RWPE1 (cell line): ENCODE data around the gene CD9.

Experiments used
- CTCF ChIA-PET: fragments of 350-600 bp; sonication (Branson Sonifier 250); formaldehyde crosslinking; extraction: SDS; loops from one replicate; lab custom pipeline; 2021; lab: Yijun Ruan, JAX
- POLR2A ChIA-PET: fragments of 400-600 bp; formaldehyde crosslinking; extraction: SDS; loops from one replicate; lab custom pipeline; 2020; ENCODE audit warnings: antibody characterized with exemption; ENCODE audit not compliant: low non-redundant PET; lab: Yijun Ruan, JAX
- DNase-seq: peaks from one replicate; pipeline ENCODE4 v3.0.0; 2012; ENCODE audit warnings: low spot score
- H3K27ac ChIP-seq: fragments of 450-650 bp; 2 replicates; pipeline ENCODE4 v1.5.1; 2017
- TF ChIP-seq, protein P1 (sequence below): fragments of 450-650 bp; conservative IDR thresholded peaks from 2 replicates; pipeline ENCODE4 v1.5.1; 2017; ENCODE audit warnings: low read depth, mild to moderate bottlenecking

CD9 gene

DNA sequence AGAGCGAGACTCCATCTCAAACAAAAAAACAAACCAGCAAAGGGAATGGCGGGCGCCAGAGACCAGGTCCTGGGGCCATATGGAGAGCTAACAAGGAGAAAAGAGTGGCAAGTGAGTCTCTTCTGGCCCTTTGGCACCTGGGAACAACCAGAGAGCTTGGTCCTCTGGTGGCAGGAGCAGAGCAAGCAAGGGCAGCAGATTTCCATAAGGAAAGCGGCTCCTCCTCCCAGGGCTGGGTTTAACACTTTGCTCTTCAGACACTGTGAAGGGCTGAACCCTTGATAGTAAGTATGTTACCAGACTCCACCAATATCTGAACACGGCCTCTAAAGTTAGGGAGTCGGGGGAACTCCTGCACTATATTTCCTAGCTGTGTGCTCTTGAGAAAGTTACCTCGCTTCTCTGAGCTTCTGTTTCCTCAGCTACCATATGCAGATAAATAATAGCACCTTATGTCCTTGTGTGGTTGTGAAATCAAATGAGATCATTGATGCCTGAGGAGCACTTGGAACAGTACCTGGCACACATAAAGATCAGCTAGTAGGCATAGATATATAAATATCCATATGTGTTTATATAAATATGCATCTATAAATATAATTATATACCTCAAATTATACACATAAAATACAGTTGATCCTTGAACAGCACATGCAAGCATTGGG is 76.9 kb downstream of the CD9 start:
- DNase-seq = no peak
- peak overlapping the region; percentile 33; the same call in 1 of the 2 replicates for H3K27ac ChIP-seq
- ChIA-PET CTCF (interaction anchor here (1.0 to 3.4 kb wide), 3 partner anchors 76 to 221 kb away, joined by 3 to 28 read pairs (median 20); partner anchors contain the start of gene CD9), POLR2A (interaction anchor here (1.4 kb wide), 1 partner anchor 76 kb away, joined by 4 read pairs; the partner anchor contains the start of gene CD9)
- TF ChIP-seq, protein P1, sequence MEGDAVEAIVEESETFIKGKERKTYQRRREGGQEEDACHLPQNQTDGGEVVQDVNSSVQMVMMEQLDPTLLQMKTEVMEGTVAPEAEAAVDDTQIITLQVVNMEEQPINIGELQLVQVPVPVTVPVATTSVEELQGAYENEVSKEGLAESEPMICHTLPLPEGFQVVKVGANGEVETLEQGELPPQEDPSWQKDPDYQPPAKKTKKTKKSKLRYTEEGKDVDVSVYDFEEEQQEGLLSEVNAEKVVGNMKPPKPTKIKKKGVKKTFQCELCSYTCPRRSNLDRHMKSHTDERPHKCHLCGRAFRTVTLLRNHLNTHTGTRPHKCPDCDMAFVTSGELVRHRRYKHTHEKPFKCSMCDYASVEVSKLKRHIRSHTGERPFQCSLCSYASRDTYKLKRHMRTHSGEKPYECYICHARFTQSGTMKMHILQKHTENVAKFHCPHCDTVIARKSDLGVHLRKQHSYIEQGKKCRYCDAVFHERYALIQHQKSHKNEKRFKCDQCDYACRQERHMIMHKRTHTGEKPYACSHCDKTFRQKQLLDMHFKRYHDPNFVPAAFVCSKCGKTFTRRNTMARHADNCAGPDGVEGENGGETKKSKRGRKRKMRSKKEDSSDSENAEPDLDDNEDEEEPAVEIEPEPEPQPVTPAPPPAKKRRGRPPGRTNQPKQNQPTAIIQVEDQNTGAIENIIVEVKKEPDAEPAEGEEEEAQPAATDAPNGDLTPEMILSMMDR = no peak

DNA sequence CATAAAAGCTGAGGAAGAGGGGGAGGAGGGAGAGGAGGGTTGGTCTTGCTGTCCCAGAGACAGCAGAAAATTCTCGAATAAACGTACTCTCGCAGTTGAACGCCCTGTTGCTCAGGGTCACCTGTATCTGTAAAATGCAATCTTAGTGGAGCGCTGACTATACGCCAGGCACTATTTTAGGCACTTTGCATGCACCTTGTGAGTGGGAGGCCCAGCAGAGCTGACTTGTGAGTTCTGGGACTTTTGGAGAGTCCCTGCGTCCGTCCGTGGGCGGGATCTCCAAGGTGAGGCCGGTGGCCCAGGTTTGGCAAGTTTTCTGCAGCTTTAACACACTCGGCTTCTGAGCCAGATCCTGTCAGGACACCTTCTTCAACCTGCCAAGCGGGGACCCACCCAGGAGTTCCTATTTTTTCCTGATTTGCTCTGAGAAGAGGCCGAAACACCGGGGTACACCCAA is 77.8 kb downstream of the CD9 start:
- peak; percentile 34 for DNase-seq
- CTCF ChIA-PET = interaction anchor here (0.6 to 3.4 kb wide), 6 partner anchors 28 to 221 kb away, joined by 3 to 28 read pairs (median 7); partner anchors contain the start of gene CD9
- H3K27ac ChIP-seq = peak overlapping the region; percentile 87
- TF ChIP-seq, protein P1 = no peak
- POLR2A ChIA-PET = interaction anchor here (0.6 to 1.4 kb wide), 2 partner anchors 12 to 77 kb away, joined by 3 to 4 read pairs; partner anchors contain the start of gene CD9

DNA sequence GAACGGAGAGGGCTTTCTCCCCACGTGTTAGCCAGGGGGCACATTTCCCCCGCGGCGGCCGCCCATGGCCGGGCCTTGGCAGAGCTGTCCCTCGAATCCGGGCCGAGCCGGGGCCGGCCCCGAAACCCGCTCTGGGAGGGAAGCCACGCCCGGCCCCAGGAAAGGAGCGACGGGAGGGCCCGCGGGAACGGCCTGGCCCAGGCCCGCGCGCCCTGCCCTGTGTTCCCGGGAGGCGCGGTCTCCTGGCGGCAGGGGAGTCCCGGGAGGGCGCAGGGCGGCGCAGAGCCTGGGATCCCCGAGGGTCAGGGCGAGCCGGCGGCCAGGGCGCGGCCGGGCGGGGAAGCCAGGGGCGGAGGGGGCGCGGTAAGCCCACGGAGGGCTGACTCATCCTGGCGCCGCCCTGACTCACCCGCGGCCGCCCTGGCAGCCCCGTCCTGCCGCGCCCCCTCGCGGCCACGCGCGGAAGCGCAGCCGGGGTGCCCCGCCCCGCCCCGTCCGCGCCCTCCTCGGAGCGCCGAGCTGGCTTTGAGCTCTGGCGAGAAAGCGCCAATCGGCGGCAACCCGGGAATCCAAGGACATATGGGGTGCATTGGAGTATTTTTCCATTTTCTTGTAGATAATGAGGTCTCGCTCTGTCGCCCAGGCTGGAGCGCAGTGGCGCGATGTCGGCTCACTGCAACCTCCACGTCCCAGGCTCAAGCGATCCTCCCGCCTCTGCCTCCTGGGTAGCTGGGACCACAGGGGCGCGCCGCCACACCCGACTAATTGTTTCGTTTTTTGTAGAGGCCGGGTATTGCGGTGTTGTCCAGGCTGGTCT is 78.4 kb downstream of the CD9 start:
- peak; percentile 83 for DNase-seq
- CTCF ChIA-PET = interaction anchor here (0.5 to 3.4 kb wide), 16 partner anchors 29 to 290 kb away, joined by 3 to 28 read pairs (median 4); partner anchors contain the start of gene CD9
- POLR2A ChIA-PET = interaction anchor here (1.4 to 2.1 kb wide), 2 partner anchors 77 to 78 kb away, joined by 4 to 11 read pairs; partner anchors contain the start of gene CD9
- H3K27ac ChIP-seq = peak overlapping the region; percentile 87
- TF ChIP-seq, protein P1 = peak; percentile 80

DNA sequence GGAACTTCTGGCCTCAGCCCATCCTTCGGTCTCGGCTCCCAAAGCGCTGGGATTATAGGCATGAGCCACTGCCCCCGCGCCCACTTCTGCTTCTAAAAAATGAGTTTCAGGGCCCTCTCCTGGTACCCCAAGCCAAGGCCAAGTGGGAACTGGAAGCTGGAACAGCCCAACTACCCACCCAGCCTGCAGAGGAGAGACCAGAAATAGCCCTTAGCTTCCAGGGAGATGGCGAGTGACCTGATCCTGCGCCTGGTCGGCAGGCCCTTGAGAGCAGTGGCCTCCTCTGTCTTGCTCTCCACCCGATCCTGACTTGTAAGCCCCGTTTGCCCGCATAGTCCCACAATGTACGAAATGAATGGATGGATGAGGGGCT is 79.0 kb downstream of the CD9 start:
- DNase-seq = no peak
- TF ChIP-seq, protein P1 = no peak
- ChIA-PET CTCF (interaction anchor here (0.5 to 3.4 kb wide), 14 partner anchors 50 to 291 kb away, joined by 3 to 28 read pairs (median 4); partner anchors contain the start of gene CD9), POLR2A (interaction anchor here (1.2 to 2.1 kb wide), 2 partner anchors 78 to 91 kb away, joined by 3 to 11 read pairs; no protein-coding TSS in a partner anchor)
- peak overlapping the region; percentile 87 for H3K27ac ChIP-seq

DNA sequence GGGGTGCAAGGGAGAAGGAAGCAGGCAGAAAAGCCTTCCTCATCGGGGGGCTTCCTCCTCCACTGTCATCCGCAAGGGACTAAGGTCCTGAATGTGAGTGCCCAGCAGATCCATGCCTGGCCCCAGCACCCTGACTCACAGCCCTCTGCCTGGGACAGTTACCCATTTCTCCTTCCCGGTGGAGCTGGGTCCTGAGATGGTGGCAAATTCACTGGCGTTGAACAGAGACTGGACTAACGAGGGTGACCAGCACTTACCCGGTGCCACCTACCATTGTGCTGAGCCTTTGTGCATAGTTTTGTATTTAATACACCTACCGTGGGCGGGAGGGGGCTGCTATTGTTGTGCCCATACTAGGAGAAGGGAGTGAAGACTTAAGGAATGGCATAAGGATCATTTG is 79.4 kb downstream of the CD9 start:
- CTCF ChIA-PET = interaction anchor here (0.6 to 3.4 kb wide), 13 partner anchors 33 to 291 kb away, joined by 3 to 28 read pairs (median 4); partner anchors contain the start of gene CD9
- H3K27ac ChIP-seq = peak overlapping the region; percentile 87
- no peak for DNase-seq
- POLR2A ChIA-PET = interaction anchor here (1.2 to 2.1 kb wide), 2 partner anchors 78 to 91 kb away, joined by 3 to 11 read pairs; no protein-coding TSS in a partner anchor
- TF ChIP-seq, protein P1 = no peak
